Lung (tissue), 12 donors: Measurements from ENCODE around the gene GLO1. TPM values are rescaled to one million over a fixed set of nuclear protein-coding genes. Genes with fewer than 3 reads are reported as not detected.

ENCODE experiments used
- ATAC-seq: fragments of 200-7000 bp; cut with Tn5 transposase; one replicate; pipeline ENCODE4 v1.9.1; 2020; ENCODE audit warnings: moderate number of reproducible peaks; ENCODE audit not compliant: insufficient read depth, low FRiP score
- DNase-seq, 3 donors: peaks; one replicate each; pipeline ENCODE4 v3.0.0-alpha.2; 2013 to 2017
- H3K27ac ChIP-seq, 2 donors: one replicate each; pipeline ENCODE4 v1.5.1; 2013; ENCODE audit warnings: mild to moderate bottlenecking in 2 of 2, moderate library complexity in 2 of 2, control low read depth in 1 of 2, inconsistent platforms in 1 of 2, low read depth in 1 of 2, low read length in 1 of 2
- H3K27me3 ChIP-seq, 3 donors: one replicate each; pipeline ENCODE4 v1.5.1; 2013; ENCODE audit warnings: low read length in 2 of 3; ENCODE audit not compliant: control insufficient read depth in 3 of 3, insufficient read depth in 3 of 3
- H3K36me3 ChIP-seq, 4 donors: one replicate each; pipeline ENCODE4 v1.5.1; 2013; ENCODE audit warnings: low read length in 4 of 4, mild to moderate bottlenecking in 1 of 4, moderate library complexity in 1 of 4; ENCODE audit not compliant: control insufficient read depth in 4 of 4, insufficient read depth in 4 of 4
- H3K4me1 ChIP-seq, 5 donors: one replicate each; pipeline ENCODE4 v1.5.1; 2013; ENCODE audit warnings: low read length in 5 of 5, mild to moderate bottlenecking in 2 of 5, moderate library complexity in 1 of 5; ENCODE audit not compliant: control insufficient read depth in 5 of 5, insufficient read depth in 5 of 5
- H3K4me3 ChIP-seq: one replicate; pipeline ENCODE4 v1.5.1; 2013; ENCODE audit warnings: mild to moderate bottlenecking, control low read depth, moderate library complexity
- H3K9ac ChIP-seq, 2 donors: one replicate each; pipeline ENCODE4 v1.5.1; 2013; ENCODE audit warnings: low read length in 2 of 2, control low read depth in 1 of 2; ENCODE audit not compliant: insufficient read depth in 1 of 2
- H3K9me3 ChIP-seq, 4 donors: one replicate each; pipeline ENCODE4 v1.5.1; 2013; ENCODE audit warnings: low read length in 3 of 4, mild to moderate bottlenecking in 1 of 4, moderate library complexity in 1 of 4; ENCODE audit not compliant: control insufficient read depth in 4 of 4, insufficient read depth in 3 of 4
- CTCF ChIP-seq: IDR thresholded peaks from 2 replicates; pipeline ENCODE4 v1.5.1; 2012; ENCODE audit warnings: mild to moderate bottlenecking; ENCODE audit errors: control extremely low read depth, extremely low read depth
- WGBS, 2 donors: extraction: QIAGEN DNeasy Blood & Tissue Kit; methylation state at CpG; one replicate each; pipeline ENCODE4 v1.1.7; 2013; 5-methylcytosine and 5-hydroxymethylcytosine counted together
- polyA plus RNA-seq, 2 donors: library from polyadenylated mRNA; stranded (reverse); fragments of 200-250 nt; gene quantifications; one replicate each; pipeline ENCODE4 v1.2.1, GENCODE V29; 2013
- total RNA-seq, 2 donors: library from RNA; depleted of rRNA in 1 of 2; stranded (reverse); fragments of >200 nt in 1 of 2; gene quantifications; one replicate each; pipeline ENCODE4 v1.2.1, GENCODE V29; 2014 to 2021
- donor health status: control.
- donor health status: control.
- donor health status: Bipolar disorder and iron deficiency.
- donor health status: healthy.
- donor health status: DM: yes; HTN: yes; CAD: no.

The GLO1 gene
- total and polyA plus RNA-seq, 4 donors = 54.9 to 131 (median 89.3) TPM

GRCh38 chr6:38679668-38680067, 23.3 kb downstream of the GLO1 start:
- no peaks in the 10 kb centered on the region for H3K27me3 ChIP-seq
- H3K36me3 ChIP-seq = peaks cover 13 to 30% (median 20%) of the 10 kb centered on the region in 4 donors
- H3K4me3 ChIP-seq = no peak overlapping the region
- H3K4me1 ChIP-seq = no peaks in the 10 kb centered on the region
- no peak for TF ChIP-seq CTCF
- ATAC-seq = no peak
- no peak overlapping the region for H3K27ac ChIP-seq
- WGBS, 2 donors = 97% methylated on average over 1 of the region's 1 CpG
- no peak overlapping the region for H3K9ac ChIP-seq
- no peaks in the 10 kb centered on the region for H3K9me3 ChIP-seq
- DNase-seq = no peak

- DNase-seq = no peak
- TF ChIP-seq CTCF = no peak
- Histone ChIP-seq H3K4me1 (no peaks in the 10 kb centered on the region), H3K27ac (no peak overlapping the region), H3K9me3 (no peaks in the 10 kb centered on the region), H3K36me3 (peaks cover 13 to 31% (median 20%) of the 10 kb centered on the region in 4 donors), H3K4me3 (no peak overlapping the region), H3K27me3 (no peaks in the 10 kb centered on the region), H3K9ac (no peak overlapping the region)
- WGBS, 2 donors = 90% methylated on average over 7 of the region's 7 CpGs
- no peak for ATAC-seq
These were observed 24.7 kb downstream of the GLO1 start for GRCh38 chr6:38678178-38678760.

GRCh38 chr6:38676974-38677544, 25.9 kb downstream of the GLO1 start:
- DNase-seq = no peak
- peaks cover 11 to 31% (median 19%) of the 10 kb centered on the region in 4 donors for H3K36me3 ChIP-seq
- no peak overlapping the region for H3K27ac ChIP-seq
- no peak for ATAC-seq
- TF ChIP-seq CTCF = no peak
- 34 to 50% methylated on average over 1 of the region's 1 CpG for WGBS, 2 donors
- no peaks in the 10 kb centered on the region for H3K27me3 ChIP-seq
- H3K4me1 ChIP-seq = no peaks in the 10 kb centered on the region
- H3K4me3 ChIP-seq = no peak overlapping the region
- H3K9ac ChIP-seq = no peak overlapping the region
- no peaks in the 10 kb centered on the region for H3K9me3 ChIP-seq
